Lower leg skin (tissue), 3 donors: Measurements from ENCODE around the gene EIF5.

Experiments
- POLR2A ChIP-seq, 2 donors: fragments of 450-650 bp; IDR thresholded peaks; one replicate each; pipeline ENCODE4 v1.6.1; 2016 to 2017; ENCODE audit warnings: antibody characterized with exemption in 2 of 2, mild to moderate bottlenecking in 1 of 2, moderate library complexity in 1 of 2
- TF ChIP-seq, protein P1 (sequence below), 3 donors: fragments of 450-650 bp; IDR thresholded peaks; one replicate each; pipeline ENCODE4 v1.5.1; 2016; ENCODE audit warnings: antibody characterized with exemption in 3 of 3, mild to moderate bottlenecking in 3 of 3, moderate library complexity in 2 of 3

GRCh38 chr14:103374121-103374520, 40.1 kb downstream of the EIF5 start:
- TF ChIP-seq, protein P1, sequence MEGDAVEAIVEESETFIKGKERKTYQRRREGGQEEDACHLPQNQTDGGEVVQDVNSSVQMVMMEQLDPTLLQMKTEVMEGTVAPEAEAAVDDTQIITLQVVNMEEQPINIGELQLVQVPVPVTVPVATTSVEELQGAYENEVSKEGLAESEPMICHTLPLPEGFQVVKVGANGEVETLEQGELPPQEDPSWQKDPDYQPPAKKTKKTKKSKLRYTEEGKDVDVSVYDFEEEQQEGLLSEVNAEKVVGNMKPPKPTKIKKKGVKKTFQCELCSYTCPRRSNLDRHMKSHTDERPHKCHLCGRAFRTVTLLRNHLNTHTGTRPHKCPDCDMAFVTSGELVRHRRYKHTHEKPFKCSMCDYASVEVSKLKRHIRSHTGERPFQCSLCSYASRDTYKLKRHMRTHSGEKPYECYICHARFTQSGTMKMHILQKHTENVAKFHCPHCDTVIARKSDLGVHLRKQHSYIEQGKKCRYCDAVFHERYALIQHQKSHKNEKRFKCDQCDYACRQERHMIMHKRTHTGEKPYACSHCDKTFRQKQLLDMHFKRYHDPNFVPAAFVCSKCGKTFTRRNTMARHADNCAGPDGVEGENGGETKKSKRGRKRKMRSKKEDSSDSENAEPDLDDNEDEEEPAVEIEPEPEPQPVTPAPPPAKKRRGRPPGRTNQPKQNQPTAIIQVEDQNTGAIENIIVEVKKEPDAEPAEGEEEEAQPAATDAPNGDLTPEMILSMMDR (IDR thresholded peaks at IDR 0.05): no peak
- TF ChIP-seq POLR2A (IDR thresholded peaks at IDR 0.05): no peak
